Activated CD8-positive, alpha-beta T cell treated with anti-CD3 and anti-CD28 coated beads for 36 hours (primary cell): ENCODE data around the gene ADARB1. TPM values are rescaled to one million over a fixed set of nuclear protein-coding genes. Genes with fewer than 3 reads are reported as not detected.

Source experiments
- ATAC-seq: fragments of 200-7000 bp; cut with Tn5 transposase; one replicate; pipeline ENCODE4 v1.10.0; 2021; ENCODE audit warnings: mild to moderate bottlenecking, moderate library complexity
- CTCF ChIA-PET: fragments of 350-600 bp; sonication (Branson Sonifier 250); formaldehyde crosslinking; loops from one replicate; lab custom pipeline; 2021; ENCODE audit warnings: antibody characterized with exemption; lab: Charles Lee
- POLR2A ChIA-PET: fragments of 350-600 bp; sonication (Branson Sonifier 250); formaldehyde crosslinking; loops from one replicate; lab custom pipeline; 2021; ENCODE audit warnings: antibody characterized with exemption; lab: Charles Lee
- DNase-seq: peaks from one replicate; pipeline ENCODE4 v3.0.0-alpha.2; 2020
- H3K27ac Mint-ChIP-seq: one replicate; pipeline ENCODE4 v1.8.0; 2021; ENCODE audit warnings: mild to moderate bottlenecking, mixed read lengths
- H3K27me3 Mint-ChIP-seq: one replicate; pipeline ENCODE4 v1.8.0; 2021; ENCODE audit warnings: mixed read lengths
- H3K36me3 Mint-ChIP-seq: one replicate; pipeline ENCODE4 v1.8.0; 2021; ENCODE audit warnings: low read depth, mixed read lengths
- H3K4me1 Mint-ChIP-seq: one replicate; pipeline ENCODE4 v1.8.0; 2021; ENCODE audit warnings: low read depth, mixed read lengths
- H3K4me3 Mint-ChIP-seq: one replicate; pipeline ENCODE4 v1.8.0; 2021; ENCODE audit warnings: mild to moderate bottlenecking, moderate library complexity, mixed read lengths
- H3K9me3 Mint-ChIP-seq: one replicate; pipeline ENCODE4 v1.8.0; 2021; ENCODE audit warnings: mixed read lengths
- CTCF ChIP-seq: fragments of 200-600 bp; IDR thresholded peaks from one replicate; pipeline ENCODE4 v1.8.0; 2022; ENCODE audit warnings: antibody characterized with exemption, mild to moderate bottlenecking
- intact Hi-C: fragments of 100-400 bp; cut with micrococcal nuclease; formaldehyde crosslinking; loops from one replicate; pipeline ENCODE4 v1.10.0; 2022
- total RNA-seq, 2 experiments: library from RNA; stranded (reverse); gene quantifications; one replicate each; pipeline ENCODE4 v1.2.3, GENCODE V29; 2021

The ADARB1 gene
- total RNA-seq, 2 experiments from 2014 or later = 36.2 to 37.1 TPM

- H3K27ac Mint-ChIP-seq = no peak overlapping the region
- TF ChIP-seq CTCF = no peak
- no peaks in the 10 kb centered on the region for H3K27me3 Mint-ChIP-seq
- H3K9me3 Mint-ChIP-seq = peaks cover 7% of the 10 kb centered on the region
- H3K4me3 Mint-ChIP-seq = no peak overlapping the region
- ChIA-PET POLR2A (interaction anchor here (1.1 kb wide), 1 partner anchor 11 kb away, joined by 3 read pairs; no protein-coding TSS in a partner anchor), CTCF (no interaction called here)
- H3K36me3 Mint-ChIP-seq = peaks cover 3% of the 10 kb centered on the region
- H3K4me1 Mint-ChIP-seq = no peaks in the 10 kb centered on the region
- no peak for DNase-seq
- intact Hi-C loops = no loop called here
- no peak for ATAC-seq
These were observed 172.3 kb downstream of the ADARB1 start for GRCh38 chr21:45246386-45247320.

GRCh38 chr21:45248301-45248892, 174.0 kb downstream of the ADARB1 start:
- H3K4me1 Mint-ChIP-seq = no peaks in the 10 kb centered on the region
- POLR2A ChIA-PET = interaction anchor here (1.1 kb wide), 1 partner anchor 9 kb away, joined by 3 read pairs; no protein-coding TSS in a partner anchor
- peaks cover 2% of the 10 kb centered on the region for H3K36me3 Mint-ChIP-seq
- H3K27me3 Mint-ChIP-seq = no peaks in the 10 kb centered on the region
- H3K27ac Mint-ChIP-seq = no peak overlapping the region
- no peak for ATAC-seq
- CTCF ChIA-PET = interaction anchor here (1.3 to 1.4 kb wide), 2 partner anchors 14 to 15 kb away, joined by 3 read pairs; no protein-coding TSS in a partner anchor
- TF ChIP-seq CTCF = no peak
- intact Hi-C loops = no loop called here
- H3K9me3 Mint-ChIP-seq = peaks cover 4% of the 10 kb centered on the region
- no peak for DNase-seq
- H3K4me3 Mint-ChIP-seq = no peak overlapping the region

GRCh38 chr21:45248893-45249381, 174.6 kb downstream of the ADARB1 start:
- ChIA-PET CTCF (interaction anchor here (1.3 to 1.4 kb wide), 2 partner anchors 14 to 15 kb away, joined by 3 read pairs; no protein-coding TSS in a partner anchor), POLR2A (no interaction called here)
- Mint-ChIP-seq H3K4me1 (no peaks in the 10 kb centered on the region), H3K4me3 (no peak overlapping the region), H3K9me3 (no peaks in the 10 kb centered on the region), H3K27me3 (no peaks in the 10 kb centered on the region), H3K27ac (no peak overlapping the region), H3K36me3 (no peaks in the 10 kb centered on the region)
- no peak for ATAC-seq
- DNase-seq = no peak
- TF ChIP-seq CTCF = no peak
- intact Hi-C loops = no loop called here

- ChIA-PET CTCF (no interaction called here), POLR2A (no interaction called here)
- intact Hi-C loops = no loop called here
- no peak for TF ChIP-seq CTCF
- Mint-ChIP-seq H3K9me3 (no peaks in the 10 kb centered on the region), H3K27ac (no peak overlapping the region), H3K36me3 (no peaks in the 10 kb centered on the region), H3K4me1 (no peaks in the 10 kb centered on the region), H3K4me3 (no peak overlapping the region), H3K27me3 (no peaks in the 10 kb centered on the region)
- no peak for DNase-seq
- no peak for ATAC-seq
These were observed 175.2 kb downstream of the ADARB1 start for GRCh38 chr21:45249626-45250025.

- no peaks in the 10 kb centered on the region for H3K9me3 Mint-ChIP-seq
- CTCF ChIA-PET = no interaction called here
- no peak for ATAC-seq
- DNase-seq = no peak
- H3K27ac Mint-ChIP-seq = no peak overlapping the region
- peaks cover 5% of the 10 kb centered on the region for H3K4me1 Mint-ChIP-seq
- no peak overlapping the region for H3K4me3 Mint-ChIP-seq
- no peak for TF ChIP-seq CTCF
- H3K27me3 Mint-ChIP-seq = peaks cover 2% of the 10 kb centered on the region
- POLR2A ChIA-PET = no interaction called here
- intact Hi-C loops = no loop called here
- no peaks in the 10 kb centered on the region for H3K36me3 Mint-ChIP-seq
These were observed 175.9 kb downstream of the ADARB1 start for GRCh38 chr21:45250272-45250671.
